Astrocyte (in vitro differentiated cells and primary cell): ENCODE measurements around the gene KRT5. TPM values are rescaled to one million over a fixed set of nuclear protein-coding genes. Genes with fewer than 3 reads are reported as not detected.
"Not testable (repeated sequence)": the region's sequence is repeated elsewhere in the genome, so short reads cannot be mapped to it uniquely, and the experiment has no call there.

Source experiments
- DNase-seq: peaks from one replicate; pipeline ENCODE4 v3.0.0-alpha.2; 2010; ENCODE audit warnings: low read depth
- FAIRE-seq: peaks from 2 replicates; lab custom pipeline; 2011; peaks lifted over from hg19 to GRCh38; lab: Jason Lieb, UNC
- H2AFZ ChIP-seq: 2 replicates; pipeline ENCODE4 v1.6.0; 2012; ENCODE audit warnings: low read depth, low read length, inconsistent platforms
- H3K27ac ChIP-seq: 2 replicates; pipeline ENCODE4 v1.5.1; 2011; ENCODE audit warnings: low read depth, low read length, inconsistent platforms
- H3K27me3 ChIP-seq: 2 replicates; pipeline ENCODE4 v1.6.0; 2011; ENCODE audit warnings: low read length, inconsistent platforms; ENCODE audit not compliant: insufficient read depth
- H3K36me3 ChIP-seq: 2 replicates; pipeline ENCODE4 v1.5.1; 2011; ENCODE audit warnings: low read length, inconsistent platforms; ENCODE audit not compliant: insufficient read depth
- H3K4me1 ChIP-seq: 2 replicates; pipeline ENCODE4 v1.5.1; 2011; ENCODE audit warnings: low read length, inconsistent platforms; ENCODE audit not compliant: insufficient read depth
- H3K4me2 ChIP-seq: 2 replicates; pipeline ENCODE4 v1.6.0; 2012; ENCODE audit warnings: low read length, inconsistent platforms
- H3K4me3 ChIP-seq: 2 replicates; pipeline ENCODE4 v1.5.1; 2011; ENCODE audit warnings: low read depth, mild to moderate bottlenecking, low read length, inconsistent platforms; ENCODE audit not compliant: insufficient read depth
- H3K79me2 ChIP-seq: 2 replicates; pipeline ENCODE4 v1.6.0; 2012; ENCODE audit warnings: mild to moderate bottlenecking, low read length, inconsistent platforms; ENCODE audit not compliant: insufficient read depth
- H3K9ac ChIP-seq: 2 replicates; pipeline ENCODE4 v1.6.0; 2012; ENCODE audit warnings: mild to moderate bottlenecking, low read length, inconsistent platforms
- H3K9me3 ChIP-seq: 2 replicates; pipeline ENCODE4 v1.5.1; 2012; ENCODE audit warnings: low read depth, mild to moderate bottlenecking, low read length, inconsistent platforms; ENCODE audit not compliant: insufficient read depth
- H4K20me1 ChIP-seq: 2 replicates; pipeline ENCODE4 v1.6.0; 2012; ENCODE audit warnings: low read length, inconsistent platforms; ENCODE audit not compliant: insufficient read depth
- H3K27ac Mint-ChIP-seq: one replicate; pipeline ENCODE4 v1.8.0; 2021; ENCODE audit warnings: mild to moderate bottlenecking, mixed read lengths; ENCODE audit not compliant: unreplicated experiment
- H3K27me3 Mint-ChIP-seq: one replicate; pipeline ENCODE4 v1.8.0; 2021; ENCODE audit warnings: low read depth, mixed read lengths; ENCODE audit not compliant: unreplicated experiment
- H3K36me3 Mint-ChIP-seq: one replicate; pipeline ENCODE4 v1.8.0; 2021; ENCODE audit warnings: low read depth, mixed read lengths; ENCODE audit not compliant: unreplicated experiment
- H3K4me1 Mint-ChIP-seq: one replicate; pipeline ENCODE4 v1.8.0; 2021; ENCODE audit warnings: low read depth, mixed read lengths; ENCODE audit not compliant: unreplicated experiment
- H3K4me3 Mint-ChIP-seq: one replicate; pipeline ENCODE4 v1.8.0; 2021; ENCODE audit warnings: mild to moderate bottlenecking, moderate library complexity, mixed read lengths; ENCODE audit not compliant: unreplicated experiment
- H3K9me3 Mint-ChIP-seq: one replicate; pipeline ENCODE4 v1.8.0; 2021; ENCODE audit warnings: mild to moderate bottlenecking, mixed read lengths; ENCODE audit not compliant: unreplicated experiment
- EZH2 ChIP-seq: IDR thresholded peaks from 2 replicates; pipeline ENCODE4 v1.6.1; 2012; ENCODE audit warnings: mild to moderate bottlenecking, low read length, inconsistent platforms; ENCODE audit not compliant: insufficient read depth
- total RNA-seq: library from RNA; stranded (reverse); gene quantifications from 2 replicates; pipeline ENCODE4 v1.2.1, GENCODE V29; 2021
- TF ChIP-seq, protein P1 (sequence below): IDR thresholded peaks from 2 replicates; pipeline ENCODE4 v1.5.1; 2011; ENCODE audit warnings: low read depth, mild to moderate bottlenecking, inconsistent platforms, low read length, moderate library complexity; ENCODE audit not compliant: insufficient read depth

The KRT5 gene
- total RNA-seq, 1 donor from 2014 or later, result 0.25 TPM

DNA sequence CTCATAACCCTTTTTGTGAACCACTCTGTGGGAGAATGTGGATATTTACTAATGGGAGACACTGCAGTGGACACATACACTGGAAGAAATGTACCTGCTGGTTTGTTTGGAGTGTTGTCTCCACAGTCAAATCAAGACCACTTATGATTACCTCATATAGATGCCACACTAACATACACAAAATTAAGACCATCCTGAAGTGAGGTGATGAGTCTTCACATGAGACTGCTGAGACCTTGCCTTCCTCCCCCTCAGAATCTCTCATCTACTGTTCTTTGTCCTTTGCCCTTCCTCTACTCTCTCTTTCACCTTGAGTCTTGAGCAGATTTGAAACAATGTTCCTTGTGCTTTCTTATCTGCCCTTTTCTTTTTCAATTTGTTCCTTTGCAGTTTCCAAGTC is 31.5 kb downstream of the KRT5 start:
- peak; percentile 26 for FAIRE-seq
- H3K4me3 Mint-ChIP-seq, result no peak overlapping the region
- no peak overlapping the region for H3K9ac ChIP-seq

DNA sequence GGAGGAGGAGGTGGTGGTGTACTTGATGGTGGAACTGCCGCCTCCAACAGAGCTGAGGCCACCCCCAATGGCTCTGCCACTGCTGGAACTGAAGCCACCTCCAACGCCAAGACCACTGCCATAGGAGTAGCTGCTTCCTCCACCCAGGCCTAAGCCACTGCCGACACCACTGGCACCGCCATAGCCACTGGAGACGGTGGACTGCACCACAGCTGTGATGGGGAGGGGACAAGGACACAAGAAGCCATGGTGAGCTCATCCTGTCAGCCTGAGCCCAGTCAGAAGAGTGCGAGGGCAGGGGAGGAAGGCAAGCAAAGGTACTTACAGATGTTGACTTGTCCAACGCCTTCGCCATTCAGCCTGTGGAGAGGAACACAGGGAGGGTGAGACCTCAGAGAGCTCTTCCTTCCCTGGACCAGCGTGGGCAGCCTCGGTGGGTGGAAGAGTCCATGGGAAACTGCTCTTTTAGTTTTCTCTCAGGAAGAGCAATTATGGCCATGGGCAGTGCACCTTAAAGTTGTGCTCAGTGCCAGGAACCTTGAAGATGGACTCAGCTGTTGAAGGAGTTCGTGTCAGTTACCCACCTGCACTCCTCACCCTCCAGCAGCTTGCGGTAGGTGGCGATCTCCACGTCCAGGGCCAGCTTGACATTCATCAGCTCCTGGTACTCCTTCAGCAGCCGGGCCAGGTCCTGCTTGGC is 32.3 kb downstream of the KRT5 start:
- not testable (repeated sequence) for H3K27ac Mint-ChIP-seq

More for the DNA sequence above, 31.5 kb downstream of the KRT5 start:
- Mint-ChIP-seq H3K36me3 (no peaks in the 10 kb centered on the region), H3K27me3 (peaks cover 47% of the 10 kb centered on the region), H3K4me1 (no peaks in the 10 kb centered on the region), H3K9me3 (peaks cover 5% of the 10 kb centered on the region), H3K27ac (no peak overlapping the region)
- Histone ChIP-seq H3K4me3 (no peak overlapping the region), H3K4me1 (no peaks in the 10 kb centered on the region), H3K36me3 (no peaks in the 10 kb centered on the region), H2AFZ (no peak overlapping the region), H4K20me1 (no peaks in the 10 kb centered on the region), H3K27ac (no peak overlapping the region), H3K4me2 (no peak overlapping the region), H3K79me2 (no peaks in the 10 kb centered on the region), H3K27me3 (peaks cover 24% of the 10 kb centered on the region), H3K9me3 (no peaks in the 10 kb centered on the region)
- TF ChIP-seq, protein P1, sequence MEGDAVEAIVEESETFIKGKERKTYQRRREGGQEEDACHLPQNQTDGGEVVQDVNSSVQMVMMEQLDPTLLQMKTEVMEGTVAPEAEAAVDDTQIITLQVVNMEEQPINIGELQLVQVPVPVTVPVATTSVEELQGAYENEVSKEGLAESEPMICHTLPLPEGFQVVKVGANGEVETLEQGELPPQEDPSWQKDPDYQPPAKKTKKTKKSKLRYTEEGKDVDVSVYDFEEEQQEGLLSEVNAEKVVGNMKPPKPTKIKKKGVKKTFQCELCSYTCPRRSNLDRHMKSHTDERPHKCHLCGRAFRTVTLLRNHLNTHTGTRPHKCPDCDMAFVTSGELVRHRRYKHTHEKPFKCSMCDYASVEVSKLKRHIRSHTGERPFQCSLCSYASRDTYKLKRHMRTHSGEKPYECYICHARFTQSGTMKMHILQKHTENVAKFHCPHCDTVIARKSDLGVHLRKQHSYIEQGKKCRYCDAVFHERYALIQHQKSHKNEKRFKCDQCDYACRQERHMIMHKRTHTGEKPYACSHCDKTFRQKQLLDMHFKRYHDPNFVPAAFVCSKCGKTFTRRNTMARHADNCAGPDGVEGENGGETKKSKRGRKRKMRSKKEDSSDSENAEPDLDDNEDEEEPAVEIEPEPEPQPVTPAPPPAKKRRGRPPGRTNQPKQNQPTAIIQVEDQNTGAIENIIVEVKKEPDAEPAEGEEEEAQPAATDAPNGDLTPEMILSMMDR, result no peak
- no peak for TF ChIP-seq EZH2
- no peak for DNase-seq

DNA sequence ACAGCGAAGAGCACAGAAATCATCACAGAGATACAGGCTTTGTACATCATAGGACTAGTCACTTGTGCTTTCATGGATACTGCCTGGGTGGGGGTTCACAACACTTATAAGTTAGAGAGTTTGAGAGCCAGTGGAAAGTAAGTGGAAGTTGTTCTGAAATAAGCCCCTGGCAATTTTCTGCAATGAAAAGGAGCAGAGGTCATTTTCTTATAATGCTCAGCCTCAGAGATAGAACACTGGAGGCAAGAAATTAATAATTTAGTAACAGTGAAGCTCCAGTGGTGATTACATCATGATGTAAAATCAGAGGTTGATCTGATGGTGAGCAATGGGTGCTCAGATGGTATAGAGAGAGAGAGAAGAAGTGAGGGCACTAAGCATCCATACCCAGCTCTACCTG is 33.0 kb downstream of the KRT5 start:
- H3K36me3 ChIP-seq, result no peaks in the 10 kb centered on the region
- H3K27me3 Mint-ChIP-seq, result peaks cover 43% of the 10 kb centered on the region
- no peak overlapping the region for H2AFZ ChIP-seq
- no peak overlapping the region for H3K4me3 Mint-ChIP-seq
- FAIRE-seq (no peak), DNase-seq (no peak)
- H3K4me1 ChIP-seq, result no peaks in the 10 kb centered on the region
- H3K4me2 ChIP-seq, result no peak overlapping the region
- no peak overlapping the region for H3K27ac ChIP-seq
- peaks cover 5% of the 10 kb centered on the region for H3K9me3 Mint-ChIP-seq
- H3K27me3 ChIP-seq, result peaks cover 21% of the 10 kb centered on the region
- no peak overlapping the region for H3K27ac Mint-ChIP-seq
- H3K9me3 ChIP-seq, result no peaks in the 10 kb centered on the region
- H3K4me3 ChIP-seq, result no peak overlapping the region
- no peak for TF ChIP-seq EZH2
- TF ChIP-seq, protein P1, result no peak
- H3K79me2 ChIP-seq, result no peaks in the 10 kb centered on the region
- H3K36me3 Mint-ChIP-seq, result no peaks in the 10 kb centered on the region
- H4K20me1 ChIP-seq, result no peaks in the 10 kb centered on the region
- H3K9ac ChIP-seq, result no peak overlapping the region
- H3K4me1 Mint-ChIP-seq, result no peaks in the 10 kb centered on the region

More for the DNA sequence above, 32.3 kb downstream of the KRT5 start:
- not testable (repeated sequence) for H3K4me3 Mint-ChIP-seq, H3K9ac ChIP-seq, FAIRE-seq, H3K4me3 ChIP-seq, H3K9me3 ChIP-seq, H3K36me3 ChIP-seq, H3K9me3 Mint-ChIP-seq, H3K4me1 Mint-ChIP-seq, H3K4me2 ChIP-seq, H3K79me2 ChIP-seq, DNase-seq, H3K4me1 ChIP-seq, H2AFZ ChIP-seq, H4K20me1 ChIP-seq, H3K27ac ChIP-seq, H3K36me3 Mint-ChIP-seq
- H3K27me3 Mint-ChIP-seq, result peaks cover 42% of the 10 kb centered on the region
- peaks cover 23% of the 10 kb centered on the region for H3K27me3 ChIP-seq
